Eye (tissue), 1 donor: Measurements from ENCODE around the gene CACNA1E.

ENCODE experiments used
- DNase-seq: peaks from one replicate; pipeline ENCODE4 v3.0.0-alpha.2; 2015

CACNA1E gene

GRCh38 chr1:181645171-181645570 lies 161.9 kb downstream of the CACNA1E start:
- DNase-seq: no peak

- DNase-seq: no peak
Measured at GRCh38 chr1:181646710-181647109, 163.4 kb downstream of the CACNA1E start.

DNA sequence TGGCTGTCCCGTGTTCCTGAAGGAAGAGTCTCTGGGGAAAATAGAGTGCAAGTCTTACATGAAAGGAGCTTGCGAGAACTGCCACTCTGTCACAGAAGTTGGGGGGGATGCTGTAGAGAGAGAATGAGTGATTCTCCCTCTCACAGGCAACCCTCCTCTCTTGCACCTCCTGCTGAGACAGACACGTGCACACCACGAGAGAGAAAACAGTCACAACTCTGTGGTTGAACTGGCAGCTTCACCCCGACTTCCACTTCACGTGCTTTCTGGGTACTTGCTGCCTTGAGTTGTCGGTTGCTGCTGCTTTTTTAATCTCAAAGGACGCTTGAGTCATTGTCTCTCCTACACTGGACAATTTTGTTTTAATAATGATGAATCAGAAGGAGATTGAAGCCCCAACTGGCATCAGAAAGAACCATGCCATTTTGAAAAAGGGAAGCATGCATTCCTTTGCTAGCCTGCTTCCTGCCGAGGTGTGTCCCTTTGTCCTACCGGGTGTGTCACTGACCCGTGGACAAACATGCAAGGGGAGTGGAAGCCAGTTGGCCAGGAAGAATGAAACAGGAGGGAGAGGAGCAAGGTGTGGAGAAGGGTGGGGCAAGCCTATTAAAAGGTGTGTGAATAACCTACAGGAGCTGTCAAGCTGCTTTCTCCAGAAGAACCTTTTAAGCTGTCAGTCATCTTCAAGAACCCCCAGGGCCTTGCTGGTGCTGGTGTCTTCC lies 164.2 kb downstream of the CACNA1E start:
- DNase-seq: peak; percentile 63

- DNase-seq: no peak
Measured at GRCh38 chr1:181651276-181651675, 168.0 kb downstream of the CACNA1E start.

DNA sequence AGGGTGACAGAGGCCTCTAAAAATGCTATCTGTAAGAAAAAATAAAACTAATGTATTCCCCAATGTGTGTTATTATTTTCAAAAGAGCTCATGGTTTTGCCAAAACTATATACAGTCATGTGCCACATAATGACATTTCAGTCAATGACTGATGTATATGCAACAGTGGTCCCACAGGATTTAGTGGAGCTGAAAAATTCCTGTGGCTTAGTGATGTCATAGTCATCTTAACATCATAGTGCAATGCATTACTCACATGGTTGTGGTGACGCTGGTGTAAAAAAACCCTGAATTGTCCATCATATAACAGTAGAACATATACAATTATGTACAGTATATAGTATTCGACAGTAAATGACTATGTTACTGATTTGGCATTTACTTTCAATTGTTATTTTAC lies 172.4 kb downstream of the CACNA1E start:
- DNase-seq: no peak

DNA sequence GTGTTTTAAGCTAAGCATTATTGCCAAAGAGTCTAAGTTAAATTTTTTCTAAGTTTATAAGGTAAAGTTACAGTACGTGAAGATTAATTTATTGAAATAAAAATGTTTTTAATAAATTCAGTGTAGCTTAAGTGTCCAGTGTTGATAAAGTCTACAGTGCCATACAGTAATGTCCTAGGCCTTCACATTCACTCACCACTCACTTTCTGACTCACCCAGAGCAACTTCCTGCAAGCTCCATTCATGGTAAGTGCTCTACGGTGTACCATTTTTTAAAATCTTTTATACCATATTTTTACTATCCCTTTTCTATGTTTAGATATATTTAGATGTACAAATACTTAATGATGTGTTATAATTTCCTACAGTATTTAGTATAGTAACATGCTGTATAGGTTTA lies 173.2 kb downstream of the CACNA1E start:
- DNase-seq: no peak

DNA sequence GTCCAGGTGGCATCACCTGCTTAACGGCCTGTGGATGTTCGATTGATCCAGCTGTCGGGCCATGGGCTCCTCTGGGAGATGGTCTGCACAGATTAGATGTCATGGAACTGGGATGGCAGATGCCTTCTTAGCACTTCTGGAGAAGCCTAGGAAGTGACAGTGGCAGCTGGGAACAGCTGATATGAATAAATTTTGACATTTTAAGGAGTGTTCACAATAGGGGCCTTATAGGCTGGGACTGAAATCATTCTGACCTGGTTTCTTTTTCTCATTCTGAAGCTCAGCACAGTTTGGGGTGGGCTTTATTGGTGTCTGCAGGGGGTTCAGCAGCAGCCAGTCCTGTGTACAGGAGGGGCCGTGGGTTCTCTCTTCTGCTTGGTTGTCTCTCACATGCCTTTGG lies 175.3 kb downstream of the CACNA1E start:
- DNase-seq: peak; percentile 64

DNA sequence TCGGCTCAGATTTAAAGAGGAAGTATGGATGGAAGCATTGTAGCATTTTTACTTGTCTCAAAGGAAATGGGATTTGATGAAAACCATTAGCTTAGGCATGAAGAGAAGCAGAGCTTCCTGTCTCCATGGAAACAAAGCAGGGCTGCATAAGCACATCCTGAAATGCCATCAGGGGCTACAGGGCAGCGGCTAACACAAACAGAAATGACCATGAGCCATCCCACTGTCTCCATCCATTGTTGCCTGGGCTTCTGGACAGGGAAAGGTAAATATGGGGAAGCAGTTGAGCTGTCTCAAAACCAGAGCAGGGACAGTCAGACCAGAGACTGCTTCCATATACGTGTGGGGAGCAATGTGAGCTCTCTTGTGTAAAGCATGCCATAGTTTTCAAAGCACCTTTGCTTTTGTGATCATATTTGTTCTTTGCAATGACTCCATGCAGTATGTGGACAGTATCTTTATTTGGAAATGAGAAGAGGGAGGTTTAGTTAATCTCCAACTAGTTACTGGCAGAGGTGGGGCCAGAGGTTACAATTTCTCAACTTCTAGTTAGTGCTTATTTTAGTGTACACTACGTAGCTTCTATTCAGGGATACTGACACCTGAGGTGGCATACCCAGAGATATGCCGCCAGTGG lies 176.1 kb downstream of the CACNA1E start:
- peak; percentile 58 for DNase-seq

GRCh38 chr1:181660621-181661020 lies 177.3 kb downstream of the CACNA1E start:
- no peak for DNase-seq

GRCh38 chr1:181661569-181661968 lies 178.3 kb downstream of the CACNA1E start:
- DNase-seq: no peak

DNA sequence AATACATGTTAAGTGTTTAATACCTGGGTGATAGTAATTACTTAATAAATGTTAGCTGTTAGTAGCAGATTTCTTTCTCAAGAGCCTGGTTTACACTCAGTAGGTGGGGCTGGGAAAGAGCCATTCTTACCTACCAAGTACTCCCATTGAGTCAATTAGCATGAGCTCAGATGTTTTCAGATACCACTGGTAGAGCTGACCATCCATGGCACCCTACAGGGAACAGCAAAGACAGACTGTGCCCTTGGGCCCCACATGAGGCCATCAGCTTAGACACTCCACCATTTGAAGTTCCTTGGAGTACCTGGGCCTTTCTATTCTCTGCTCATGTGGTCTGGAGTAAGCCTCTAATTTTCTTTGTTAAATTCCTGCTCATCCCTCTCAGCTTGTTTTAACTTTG lies 179.3 kb downstream of the CACNA1E start:
- no peak for DNase-seq

DNA sequence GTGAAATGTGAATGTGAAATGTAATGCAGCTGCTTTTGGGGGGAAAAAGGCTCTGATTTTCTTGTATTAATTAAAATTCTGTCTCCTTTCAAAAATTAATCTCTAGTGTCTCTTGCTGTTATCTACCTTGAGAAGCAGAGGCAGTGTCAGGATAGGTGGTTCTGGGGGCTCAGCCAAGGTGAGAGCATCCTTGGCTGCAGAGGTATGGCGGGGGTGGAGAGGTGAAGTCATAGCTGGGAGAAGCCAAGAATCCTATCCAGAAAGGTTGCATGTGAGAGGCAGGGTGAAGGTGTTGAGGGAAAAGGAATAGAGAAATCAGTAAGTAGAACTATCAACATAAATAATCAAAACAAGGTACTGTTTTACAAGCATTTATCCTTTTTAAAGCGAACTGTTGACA lies 181.2 kb downstream of the CACNA1E start:
- no peak for DNase-seq

DNA sequence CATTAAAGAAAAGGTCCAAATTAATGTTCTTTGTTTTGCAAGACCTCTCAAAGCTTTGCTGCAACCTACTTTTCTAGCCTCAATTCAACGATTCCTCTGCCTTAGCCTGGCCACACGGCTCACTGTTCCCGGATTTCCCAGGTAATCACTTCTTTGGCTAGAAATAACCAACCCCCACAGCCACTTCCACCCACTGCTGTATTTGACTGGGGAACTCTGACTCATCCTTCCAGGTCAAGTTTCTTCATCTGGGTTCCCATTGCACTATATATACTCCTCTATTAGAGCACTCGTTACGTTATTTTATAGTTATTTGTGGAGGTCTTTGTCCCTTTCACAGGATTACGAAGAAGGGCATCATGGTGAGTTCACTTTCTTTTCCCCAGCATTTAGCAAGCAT lies 185.9 kb downstream of the CACNA1E start:
- DNase-seq: no peak

DNA sequence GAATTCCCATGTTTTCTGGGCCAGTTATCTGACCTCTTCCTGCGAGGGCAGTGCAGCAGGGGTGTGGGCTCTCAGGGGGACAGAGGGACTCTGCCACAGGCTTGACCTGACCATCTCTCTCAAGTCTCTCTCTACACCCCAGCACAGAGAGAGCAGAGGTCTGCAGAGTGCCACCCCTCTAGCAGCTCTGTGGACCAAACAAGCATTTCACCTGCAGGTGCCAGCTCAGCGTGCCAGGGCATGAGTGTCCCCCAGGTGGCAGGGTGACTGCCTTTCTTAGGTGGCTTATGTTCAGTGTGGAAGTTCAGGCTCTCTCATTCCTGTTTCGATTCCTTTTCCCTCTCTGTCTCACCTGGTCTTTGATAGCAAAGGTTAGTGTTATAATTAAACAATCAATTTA lies 191.3 kb downstream of the CACNA1E start:
- DNase-seq: no peak

- peak; percentile 41 for DNase-seq
Measured at GRCh38 chr1:181675091-181675917, 192.0 kb downstream of the CACNA1E start.

- DNase-seq: no peak
Measured at GRCh38 chr1:181675918-181676190, 192.5 kb downstream of the CACNA1E start.

DNA sequence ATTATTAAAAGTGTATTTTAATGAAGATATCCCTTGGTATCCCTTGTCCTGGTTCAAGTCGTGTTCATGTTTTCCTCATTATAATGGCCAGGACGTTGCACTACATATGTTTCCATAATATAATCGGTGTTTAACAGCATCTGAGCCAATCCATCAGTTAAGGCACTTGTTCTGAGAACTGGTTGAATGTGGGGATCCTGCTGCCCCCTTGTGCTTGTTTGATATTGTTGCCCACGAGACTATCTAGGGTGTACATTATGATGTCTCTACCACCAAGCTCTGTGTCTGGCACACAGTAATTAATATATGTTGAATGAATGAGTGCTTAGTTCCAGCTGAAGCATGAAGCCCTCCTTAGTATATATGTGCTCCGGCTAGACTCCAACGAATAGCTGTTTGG lies 193.0 kb downstream of the CACNA1E start:
- peak; percentile 72 for DNase-seq

DNA sequence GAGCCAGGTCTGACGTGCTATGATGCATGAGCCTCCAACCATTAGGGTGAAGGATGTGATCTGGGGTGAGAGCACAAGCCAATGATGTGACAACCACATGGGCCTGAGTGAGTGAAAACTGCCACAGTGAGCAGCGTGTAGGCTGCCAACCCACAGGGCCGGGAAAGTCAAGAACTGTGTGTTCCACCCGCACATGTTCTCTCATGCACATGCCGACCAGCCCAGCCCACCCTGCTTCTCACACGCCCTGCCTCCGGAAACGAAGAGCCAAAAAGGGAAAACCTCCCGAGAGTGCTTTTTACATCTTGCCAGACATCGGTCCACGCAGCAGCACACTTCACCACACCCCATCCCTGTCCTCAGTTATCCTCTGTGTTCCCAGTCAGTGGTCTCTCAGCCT lies 197.0 kb downstream of the CACNA1E start:
- DNase-seq: no peak

DNA sequence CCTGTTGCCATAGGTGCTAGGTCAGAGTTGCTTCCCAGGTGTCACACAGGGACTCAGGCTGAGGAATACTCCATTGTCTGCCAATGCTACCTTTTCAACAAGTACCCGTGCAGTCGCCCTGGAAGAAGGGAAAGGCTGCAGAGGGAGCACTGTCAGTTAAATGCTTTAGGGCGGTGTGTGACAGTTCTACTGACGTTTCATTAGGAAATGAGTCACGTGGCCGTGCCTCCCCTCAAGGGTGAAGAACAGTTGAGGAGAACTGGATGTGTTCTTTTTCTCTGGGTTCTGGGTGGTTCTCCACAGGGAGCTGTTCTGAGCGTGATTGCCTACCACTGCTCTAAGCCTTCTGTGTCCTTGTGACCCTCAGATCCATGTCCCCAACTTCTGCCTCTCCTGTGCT lies 197.6 kb downstream of the CACNA1E start:
- DNase-seq: no peak

DNA sequence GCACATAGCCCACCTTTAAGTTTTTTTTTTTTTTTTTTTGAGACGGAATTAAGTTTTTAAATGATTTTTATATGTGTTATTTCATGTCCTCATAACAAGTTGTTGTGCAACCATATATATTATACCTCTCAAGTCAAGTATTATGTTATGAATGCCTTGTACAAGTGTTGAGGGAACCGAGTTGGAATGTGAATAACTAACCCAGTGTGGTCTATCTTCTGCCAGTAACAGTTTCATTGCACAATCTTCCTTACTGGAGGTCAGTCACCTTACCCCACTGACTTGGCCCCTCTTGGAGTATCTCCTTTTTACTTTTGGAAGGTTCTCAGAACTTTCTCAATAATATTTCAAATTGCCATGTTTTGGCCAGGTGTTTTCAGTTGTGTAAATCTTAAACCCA lies 201.9 kb downstream of the CACNA1E start:
- no peak for DNase-seq

- no peak for DNase-seq
Measured at GRCh38 chr1:181701891-181702290, 218.6 kb downstream of the CACNA1E start.

- DNase-seq: peak; percentile 66
Measured at GRCh38 chr1:181704546-181704945, 221.2 kb downstream of the CACNA1E start.

DNA sequence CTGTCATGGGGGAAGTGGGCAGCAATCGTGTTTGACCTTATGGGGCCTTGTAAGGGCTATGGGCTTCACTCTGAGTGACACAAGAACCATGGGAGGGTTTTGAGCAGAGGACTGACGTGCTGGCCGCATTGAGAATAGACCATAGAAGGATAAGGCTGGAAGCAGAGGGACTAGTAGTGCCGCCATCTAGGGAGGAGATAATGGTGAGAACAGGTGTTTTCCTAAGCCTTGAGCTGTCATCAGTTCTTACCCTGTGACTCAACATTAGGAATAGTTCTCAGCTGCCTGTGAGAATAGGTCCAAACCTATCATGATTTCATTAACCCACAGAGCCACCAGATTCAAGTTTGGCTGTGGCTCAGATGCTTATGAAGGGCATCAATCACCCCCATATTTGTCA lies 228.5 kb downstream of the CACNA1E start:
- no peak for DNase-seq

DNA sequence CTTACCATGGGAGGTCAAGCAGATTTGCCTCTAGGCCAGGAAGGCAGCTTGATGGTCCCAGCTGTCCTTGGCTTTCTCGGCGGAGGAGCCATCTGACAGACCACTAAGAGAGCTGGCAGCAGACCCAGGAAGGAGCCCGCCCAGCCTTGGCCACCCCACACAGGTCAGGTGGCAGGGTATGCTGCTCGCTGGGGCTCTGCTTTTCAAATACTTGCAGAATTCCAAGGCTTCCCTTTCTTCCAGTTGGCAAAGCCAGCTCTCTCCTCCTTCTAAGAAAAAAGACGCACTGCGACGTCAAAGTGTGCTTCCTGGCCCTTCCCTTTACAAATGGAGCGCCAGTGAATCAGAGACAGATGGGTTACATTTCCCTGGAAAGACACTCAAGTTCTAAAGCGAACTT lies 229.4 kb downstream of the CACNA1E start:
- no peak for DNase-seq
